Subcutaneous abdominal adipose tissue (tissue), 5 donors: ENCODE measurements around the gene DMRT2.

Source experiments
- H3K27ac ChIP-seq: one replicate; pipeline ENCODE4 v1.7.0; 2013; ENCODE audit warnings: low read depth, mild to moderate bottlenecking, inconsistent platforms, low read length, moderate library complexity
- H3K27me3 ChIP-seq, 5 donors: one replicate each; pipeline ENCODE4 v1.7.0; 2013; ENCODE audit warnings: low read length in 5 of 5, inconsistent platforms in 1 of 5; ENCODE audit not compliant: control insufficient read depth in 5 of 5, insufficient read depth in 4 of 5
- H3K36me3 ChIP-seq, 5 donors: one replicate each; pipeline ENCODE4 v1.7.0; 2013; ENCODE audit warnings: low read length in 5 of 5; ENCODE audit not compliant: control insufficient read depth in 5 of 5, insufficient read depth in 5 of 5
- H3K4me1 ChIP-seq, 5 donors: one replicate each; pipeline ENCODE4 v1.7.0; 2013; ENCODE audit warnings: low read length in 5 of 5, mild to moderate bottlenecking in 3 of 5, moderate library complexity in 1 of 5; ENCODE audit not compliant: control insufficient read depth in 5 of 5, insufficient read depth in 5 of 5
- H3K4me3 ChIP-seq, 5 donors: one replicate each; pipeline ENCODE4 v1.7.0; 2013; ENCODE audit warnings: low read length in 5 of 5, low read depth in 1 of 5
- H3K9ac ChIP-seq, 5 donors: one replicate each; pipeline ENCODE4 v1.7.0; 2013; ENCODE audit warnings: low read length in 5 of 5, mild to moderate bottlenecking in 4 of 5, moderate library complexity in 3 of 5
- H3K9me3 ChIP-seq, 5 donors: one replicate each; pipeline ENCODE4 v1.7.0; 2013; ENCODE audit warnings: low read length in 5 of 5; ENCODE audit not compliant: control insufficient read depth in 5 of 5
- donor health status: healthy.
- donor health status: healthy.
- donor health status: healthy.
- donor health status: healthy.
- donor health status: healthy.

Gene DMRT2

DNA sequence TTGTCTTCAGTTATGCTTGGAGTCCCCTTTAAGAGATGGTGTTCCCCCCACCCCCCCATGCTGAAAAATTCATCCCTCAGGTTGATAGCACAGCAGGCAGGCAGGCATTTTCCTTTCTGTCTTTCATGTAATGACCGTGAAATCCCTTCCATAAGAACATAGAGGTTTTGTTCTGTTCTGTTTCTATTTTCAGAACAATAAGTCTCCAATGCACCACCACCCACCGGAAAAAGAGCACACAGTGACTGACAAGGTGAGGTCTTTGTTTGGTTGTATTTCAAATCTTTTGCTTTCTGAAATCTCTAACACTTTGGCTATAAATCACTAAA lies 52.4 kb downstream of the DMRT2 start:
- no peak overlapping the region for H3K4me3 ChIP-seq
- peaks cover 0 to 4% (median 0%) of the 10 kb centered on the region in 5 donors for H3K4me1 ChIP-seq
- H3K9me3 ChIP-seq, result peaks cover 0 to 6% (median 3%) of the 10 kb centered on the region in 5 donors
- H3K27ac ChIP-seq, result no peak overlapping the region
- H3K9ac ChIP-seq, result peak overlapping the region in 1 of 5 donors; percentile 24
- H3K36me3 ChIP-seq, result no peaks in the 10 kb centered on the region
- H3K27me3 ChIP-seq, result peaks cover 0 to 2% (median 0%) of the 10 kb centered on the region in 5 donors
